Measurements from ENCODE around the gene TMEM218. TPM values are rescaled to one million over a fixed set of nuclear protein-coding genes. Genes with fewer than 3 reads are reported as not detected.

TMEM218 gene
- total RNA-seq, 2 experiments from 2014 or later = 3.9 to 4.4 TPM

- Histone ChIP-seq H3K27ac (ENCODE audit: low read depth in 1 of 2, low read length in 2 of 2) (no peak overlapping the region), H3K36me3 (ENCODE audit: insufficient read depth, low read length) (no peaks in the 10 kb centered on the region), H3K4me1 (ENCODE audit: insufficient read depth, low read length) (no peaks in the 10 kb centered on the region), H3K27me3 (ENCODE audit: control insufficient read depth in 1 of 2, insufficient read depth in 2 of 2, low read length in 2 of 2) (peaks cover 15 to 19% of the 10 kb centered on the region in 2 experiments), H3K4me3 (ENCODE audit: low read length) (no peak overlapping the region), H3K9me3 (ENCODE audit: control insufficient read depth in 1 of 2, insufficient read depth in 1 of 2, low read length in 2 of 2) (no peaks in the 10 kb centered on the region)
- TF ChIP-seq, protein P1, sequence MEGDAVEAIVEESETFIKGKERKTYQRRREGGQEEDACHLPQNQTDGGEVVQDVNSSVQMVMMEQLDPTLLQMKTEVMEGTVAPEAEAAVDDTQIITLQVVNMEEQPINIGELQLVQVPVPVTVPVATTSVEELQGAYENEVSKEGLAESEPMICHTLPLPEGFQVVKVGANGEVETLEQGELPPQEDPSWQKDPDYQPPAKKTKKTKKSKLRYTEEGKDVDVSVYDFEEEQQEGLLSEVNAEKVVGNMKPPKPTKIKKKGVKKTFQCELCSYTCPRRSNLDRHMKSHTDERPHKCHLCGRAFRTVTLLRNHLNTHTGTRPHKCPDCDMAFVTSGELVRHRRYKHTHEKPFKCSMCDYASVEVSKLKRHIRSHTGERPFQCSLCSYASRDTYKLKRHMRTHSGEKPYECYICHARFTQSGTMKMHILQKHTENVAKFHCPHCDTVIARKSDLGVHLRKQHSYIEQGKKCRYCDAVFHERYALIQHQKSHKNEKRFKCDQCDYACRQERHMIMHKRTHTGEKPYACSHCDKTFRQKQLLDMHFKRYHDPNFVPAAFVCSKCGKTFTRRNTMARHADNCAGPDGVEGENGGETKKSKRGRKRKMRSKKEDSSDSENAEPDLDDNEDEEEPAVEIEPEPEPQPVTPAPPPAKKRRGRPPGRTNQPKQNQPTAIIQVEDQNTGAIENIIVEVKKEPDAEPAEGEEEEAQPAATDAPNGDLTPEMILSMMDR (IDR thresholded peaks at IDR 0.05) = no peak
- Mint-ChIP-seq H3K27me3 (peaks cover 62% of the 10 kb centered on the region), H3K4me3 (no peak overlapping the region), H3K36me3 (ENCODE audit: low read depth) (no peaks in the 10 kb centered on the region), H3K4me1 (ENCODE audit: low read depth) (no peaks in the 10 kb centered on the region), H3K9me3 (no peaks in the 10 kb centered on the region), H3K27ac (no peak overlapping the region)
- CTCF ChIA-PET = no interaction called here
- ATAC-seq (ENCODE audit: poor library complexity) (no peak), DNase-seq (no peak)
- intact Hi-C loops (cut with DNase I, micrococcal nuclease) = no loop called here
- POLR2A ChIA-PET = no interaction called here
These were observed 17.0 kb upstream of the TMEM218 start for GRCh38 chr11:125128450-125128849.

DNA sequence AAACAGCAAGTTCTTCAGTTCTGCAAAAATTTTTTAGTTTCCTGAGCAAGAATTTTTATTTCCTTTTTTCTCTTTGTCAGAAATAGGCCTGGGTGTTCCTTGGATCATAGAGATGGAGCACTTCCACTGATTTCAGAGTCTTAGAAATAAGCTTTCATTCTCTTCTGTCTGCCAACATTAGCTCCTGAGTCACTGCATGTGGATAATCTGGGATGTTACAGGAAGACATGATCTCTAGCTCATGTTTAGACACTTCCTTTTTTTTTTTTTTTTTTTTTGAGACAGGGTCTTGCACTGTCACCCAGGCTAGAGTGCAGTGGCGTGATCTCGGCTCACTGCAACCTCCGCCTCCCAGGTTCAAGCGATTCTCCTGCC, 13.2 kb upstream of the TMEM218 start:
- Histone ChIP-seq H3K36me3 (ENCODE audit: insufficient read depth, low read length) (no peaks in the 10 kb centered on the region), H3K9me3 (ENCODE audit: control insufficient read depth in 1 of 2, insufficient read depth in 1 of 2, low read length in 2 of 2) (no peaks in the 10 kb centered on the region), H3K4me1 (ENCODE audit: insufficient read depth, low read length) (no peaks in the 10 kb centered on the region), H3K27ac (ENCODE audit: low read depth in 1 of 2, low read length in 2 of 2) (no peak overlapping the region), H3K27me3 (ENCODE audit: control insufficient read depth in 1 of 2, insufficient read depth in 2 of 2, low read length in 2 of 2) (peaks cover 9 to 12% of the 10 kb centered on the region in 2 experiments), H3K4me3 (ENCODE audit: low read length) (no peak overlapping the region)
- DNase-seq (no peak), ATAC-seq (ENCODE audit: poor library complexity) (no peak)
- Mint-ChIP-seq H3K27me3 (peaks cover 57% of the 10 kb centered on the region), H3K9me3 (no peaks in the 10 kb centered on the region), H3K4me3 (no peak overlapping the region), H3K36me3 (ENCODE audit: low read depth) (no peaks in the 10 kb centered on the region), H3K4me1 (ENCODE audit: low read depth) (no peaks in the 10 kb centered on the region), H3K27ac (no peak overlapping the region)
- CTCF ChIA-PET = interaction anchor here (1.2 to 2.5 kb wide), 3 partner anchors 13 to 33 kb away, joined by 5 to 12 read pairs (median 6); partner anchors contain the start of gene TMEM218
- TF ChIP-seq, protein P1 (IDR thresholded peaks at IDR 0.05) = no peak
- intact Hi-C loops (cut with DNase I, micrococcal nuclease) = no loop called here
- POLR2A ChIA-PET = interaction anchor here (3.2 kb wide), 1 partner anchor 12 kb away, joined by 18 read pairs; the partner anchor contains the start of gene TMEM218

- peak in 8 of 14 experiments; percentile 22 to 63 (median 36) for DNase-seq
- no peaks in the 10 kb centered on the region for H3K9me3 Mint-ChIP-seq
- H3K27ac ChIP-seq (ENCODE audit: low read depth in 1 of 2, low read length in 2 of 2) = no peak overlapping the region
- peaks cover 8 to 10% of the 10 kb centered on the region in 2 experiments for H3K27me3 ChIP-seq (ENCODE audit: control insufficient read depth in 1 of 2, insufficient read depth in 2 of 2, low read length in 2 of 2)
- H3K36me3 ChIP-seq (ENCODE audit: insufficient read depth, low read length) = no peaks in the 10 kb centered on the region
- H3K27ac Mint-ChIP-seq = no peak overlapping the region
- H3K4me1 Mint-ChIP-seq (ENCODE audit: low read depth) = no peaks in the 10 kb centered on the region
- ChIA-PET POLR2A (interaction anchor here (3.2 kb wide), 1 partner anchor 12 kb away, joined by 18 read pairs; the partner anchor contains the start of gene TMEM218), CTCF (interaction anchor here (1.2 to 2.5 kb wide), 3 partner anchors 12 to 33 kb away, joined by 5 to 12 read pairs (median 6); partner anchors contain the start of gene TMEM218)
- intact Hi-C loops (cut with DNase I, micrococcal nuclease) = no loop called here
- H3K4me1 ChIP-seq (ENCODE audit: insufficient read depth, low read length) = no peaks in the 10 kb centered on the region
- H3K9me3 ChIP-seq (ENCODE audit: control insufficient read depth in 1 of 2, insufficient read depth in 1 of 2, low read length in 2 of 2) = no peaks in the 10 kb centered on the region
- peaks cover 58% of the 10 kb centered on the region for H3K27me3 Mint-ChIP-seq
- TF ChIP-seq, protein P1 (IDR thresholded peaks at IDR 0.05) = peak; percentile 61
- H3K4me3 Mint-ChIP-seq = no peak overlapping the region
- no peak overlapping the region for H3K4me3 ChIP-seq (ENCODE audit: low read length)
- no peaks in the 10 kb centered on the region for H3K36me3 Mint-ChIP-seq (ENCODE audit: low read depth)
- ATAC-seq (ENCODE audit: poor library complexity) = peak; percentile 51
These were observed 12.7 kb upstream of the TMEM218 start for GRCh38 chr11:125123947-125124617.

Data from CD4-positive, alpha-beta T cell (primary cell).